Fibroblast of pulmonary artery (primary cell): Measurements from ENCODE around the gene TMCO4.
"Not testable (repeated sequence)": the region's sequence is repeated elsewhere in the genome, so short reads cannot be mapped to it uniquely, and the experiment has no call there.

Experiments used
- DNase-seq: peaks from one replicate; pipeline ENCODE4 v3.0.0-alpha.2; 2010; ENCODE audit warnings: low read depth
- H3K4me3 ChIP-seq: replicated peaks from 2 replicates; pipeline ENCODE4 v1.5.1; 2011; ENCODE audit warnings: low read depth, mild to moderate bottlenecking, control low read depth, low read length, moderate library complexity
- CTCF ChIP-seq: IDR thresholded peaks from 2 replicates; pipeline ENCODE4 v1.5.1; 2011; ENCODE audit warnings: mild to moderate bottlenecking, control low read depth, low read length, inconsistent platforms; ENCODE audit errors: missing control alignments

Gene TMCO4

GRCh38 chr1:19644395-19644680 lies 155.4 kb downstream of the TMCO4 start:
- no peak for DNase-seq
- TF ChIP-seq CTCF = no peak
- H3K4me3 ChIP-seq = peak overlapping the region; percentile 77

GRCh38 chr1:19643602-19644394 lies 155.9 kb downstream of the TMCO4 start, which contains the start of gene NBL1:
Gene NBL1, plus strand, starts transcription at chr1:19644311. Its CDS starts 10,720 bp downstream, at chr1:19655031.
- TF ChIP-seq CTCF = no peak
- peak; percentile 67 for DNase-seq
- H3K4me3 ChIP-seq = peak within 1 kb of the TSS; percentile 77

- DNase-seq = no peak
- H3K4me3 ChIP-seq = peak overlapping the region; percentile 52
- TF ChIP-seq CTCF = no peak
Observed at GRCh38 chr1:19643121-19643520, 156.6 kb downstream of the TMCO4 start.

- no peak for TF ChIP-seq CTCF
- DNase-seq = no peak
- H3K4me3 ChIP-seq = no peak overlapping the region
Observed at GRCh38 chr1:19640363-19641316, 159.1 kb downstream of the TMCO4 start.

GRCh38 chr1:19639999-19640362 lies 159.7 kb downstream of the TMCO4 start:
- no peak for TF ChIP-seq CTCF
- H3K4me3 ChIP-seq = no peak overlapping the region
- DNase-seq = no peak

GRCh38 chr1:19639228-19639627 lies 160.5 kb downstream of the TMCO4 start:
- H3K4me3 ChIP-seq, DNase-seq: not testable (repeated sequence)

GRCh38 chr1:19637606-19638005 lies 162.1 kb downstream of the TMCO4 start:
- no peak overlapping the region for H3K4me3 ChIP-seq
- DNase-seq = no peak
- no peak for TF ChIP-seq CTCF

- H3K4me3 ChIP-seq, DNase-seq: not testable (repeated sequence)
Observed at GRCh38 chr1:19636749-19637148, 163.0 kb downstream of the TMCO4 start.
